ENCODE results near the gene ORMDL1.
"Not testable (repeated sequence)": the region's sequence is repeated elsewhere in the genome, so short reads cannot be mapped to it uniquely, and the experiment has no call there.

Gene ORMDL1

DNA sequence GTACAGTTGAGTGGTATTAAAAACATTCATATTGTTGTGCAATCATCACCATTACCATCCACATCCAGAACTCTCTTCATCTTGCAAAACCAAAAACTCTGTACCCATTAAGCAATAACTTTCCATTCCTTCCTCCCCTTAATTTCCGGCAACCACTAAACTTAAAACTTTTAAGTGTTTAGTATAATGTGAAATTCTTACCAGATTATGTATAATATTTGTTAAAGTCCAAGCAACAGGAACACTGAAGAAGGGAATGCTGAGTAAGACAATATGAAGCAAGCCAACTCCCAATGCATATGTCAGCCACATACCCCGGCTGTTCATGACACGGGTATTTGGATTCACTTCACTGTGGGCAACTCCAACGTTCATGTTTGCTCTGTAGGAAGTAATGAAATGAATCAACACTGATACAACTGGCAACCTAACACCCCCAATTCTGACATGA lies 1.9 kb downstream of the ORMDL1 start:
- DNase-seq (ENCODE audit: low read depth), result no peak

DNA sequence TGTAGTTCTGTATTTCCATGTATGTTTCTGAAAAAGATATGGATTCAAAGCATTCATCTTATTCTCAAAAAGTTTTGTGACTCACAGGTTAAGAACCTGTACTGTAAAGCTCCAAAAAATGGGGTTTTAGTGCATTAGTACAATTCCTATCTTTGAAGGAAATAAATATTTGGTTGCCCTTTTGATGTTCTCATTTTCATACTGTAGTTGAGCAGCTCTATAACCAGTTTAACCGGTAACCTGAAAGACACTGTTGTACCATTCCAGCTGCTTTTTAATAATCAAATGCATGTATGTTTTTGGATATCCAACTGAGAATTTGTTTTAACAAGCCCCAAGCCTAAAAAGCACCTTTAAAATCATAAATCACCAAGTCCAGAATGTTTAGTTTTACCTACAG lies 11.9 kb downstream of the ORMDL1 start:
- no peak overlapping the region for H3K4me3 ChIP-seq (ENCODE audit: low read depth, low read length)
- no peak for DNase-seq (ENCODE audit: low read depth)

More for the DNA sequence above, 1.9 kb downstream of the ORMDL1 start:
- H3K4me3 ChIP-seq (ENCODE audit: low read depth, low read length), result peak overlapping the region; percentile 83

DNA sequence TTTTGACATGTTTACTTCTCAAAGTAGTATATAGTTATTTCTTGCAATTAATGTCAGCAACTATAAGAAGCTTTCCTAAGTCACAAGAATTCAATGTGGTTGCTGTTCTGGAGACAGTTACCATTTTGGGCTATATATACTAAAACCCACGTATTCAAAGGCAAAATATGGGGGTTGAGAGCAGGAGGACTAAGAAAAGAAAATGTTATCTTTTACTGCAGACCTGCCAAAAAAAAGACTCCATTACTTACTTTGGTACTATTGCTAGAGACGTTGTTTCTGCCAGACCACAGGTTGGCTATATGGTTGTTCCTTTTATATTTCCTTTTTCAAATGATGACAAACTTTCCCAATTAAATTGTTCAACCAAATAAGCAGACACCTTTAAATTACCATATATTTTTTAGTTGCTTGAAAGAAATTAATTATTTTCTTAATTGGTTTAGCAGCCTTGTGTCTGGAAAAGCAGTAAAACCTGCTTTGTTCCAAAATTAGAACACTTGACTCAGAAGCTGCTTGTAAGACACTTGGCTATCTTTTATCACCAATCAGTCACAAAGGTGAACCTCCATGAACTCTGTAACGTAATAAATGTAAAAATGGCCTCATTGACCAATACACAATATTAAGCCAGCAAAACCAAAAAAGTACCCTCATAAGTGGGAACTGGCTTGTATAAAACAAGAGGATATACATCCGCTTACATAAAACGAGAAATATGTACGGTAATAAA lies 13.4 kb downstream of the ORMDL1 start:
- no peak overlapping the region for H3K4me3 ChIP-seq (ENCODE audit: low read depth, low read length)
- no peak for DNase-seq (ENCODE audit: low read depth)

DNA sequence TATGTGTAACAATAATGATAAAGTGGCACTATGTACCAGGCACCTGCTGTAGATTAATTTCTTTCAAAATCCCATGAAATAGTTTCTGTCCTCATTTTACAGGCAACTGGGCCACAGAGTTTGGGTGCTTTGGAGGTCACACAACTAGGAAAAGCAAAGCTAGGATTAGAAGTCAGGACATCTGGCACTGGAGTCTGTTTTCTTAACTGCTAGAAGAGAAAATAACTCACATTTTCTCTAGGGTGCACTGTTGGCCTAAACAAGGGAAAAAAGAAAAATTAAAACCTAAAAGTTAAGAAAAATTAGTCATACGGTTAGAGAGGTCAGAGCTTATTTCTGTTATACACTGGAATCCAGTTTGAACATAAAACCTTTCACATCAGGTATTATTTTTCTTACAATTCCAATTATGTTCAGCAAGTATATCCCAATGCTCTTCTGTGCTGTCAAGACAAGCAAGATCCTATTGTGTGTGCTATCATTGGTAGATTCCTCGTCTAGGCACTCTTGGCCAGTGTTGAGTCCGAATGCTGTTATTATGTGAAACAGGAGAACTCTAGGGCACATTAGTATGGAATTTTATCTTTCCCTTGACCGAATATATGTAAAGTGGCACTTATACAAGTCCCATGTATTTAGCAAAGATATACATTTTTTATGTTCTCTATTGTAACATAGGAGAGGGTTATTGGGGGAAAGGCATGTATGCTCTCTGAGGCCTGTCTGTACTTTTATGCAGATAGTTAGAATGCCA lies 20.1 kb downstream of the ORMDL1 start:
- DNase-seq (ENCODE audit: low read depth), result no peak
- H3K4me3 ChIP-seq (ENCODE audit: low read depth, low read length), result no peak overlapping the region

DNA sequence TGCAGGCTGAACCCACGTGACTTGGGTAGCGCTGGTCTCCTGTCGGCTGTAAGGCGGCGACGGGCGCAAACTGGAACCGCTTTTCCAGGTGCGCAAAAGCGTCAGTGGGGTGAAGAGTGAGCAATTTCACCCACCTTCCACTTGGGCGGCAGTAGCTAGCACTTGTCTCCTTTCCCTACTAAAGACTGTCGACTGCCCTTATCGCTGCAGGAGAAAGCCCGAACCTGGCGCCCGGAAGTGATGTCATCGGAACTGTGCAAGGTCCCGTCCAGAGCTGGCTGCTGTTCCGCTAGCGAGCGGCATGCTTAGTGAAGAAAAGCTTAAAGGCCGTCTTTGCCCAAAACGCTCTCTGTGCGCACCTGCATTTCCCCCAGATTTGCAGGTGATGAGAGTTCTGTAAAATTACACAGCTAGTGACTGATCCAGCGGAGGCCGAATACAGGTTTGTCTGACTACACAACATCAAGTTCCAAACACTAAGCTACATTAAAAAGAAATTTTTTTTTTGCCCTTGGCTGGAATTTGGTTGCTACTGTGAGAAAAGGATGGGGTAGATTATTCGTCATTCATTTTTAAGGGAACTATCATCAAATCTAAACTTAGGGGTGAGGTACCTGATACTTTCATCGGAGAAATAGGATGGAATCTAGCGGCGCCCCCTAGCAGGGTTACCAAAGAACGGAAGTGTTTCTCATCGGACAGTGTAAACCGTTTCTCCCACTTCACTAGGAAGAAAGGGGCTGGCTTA lies 21.4 kb downstream of the ORMDL1 start, which contains the start of gene OSGEPL1:
OSGEPL1 (minus strand) TSS at position 242 of the 748 bp plus-strand sequence. CDS start 1,152 bp downstream, outside the sequence.
- H3K4me3 ChIP-seq (ENCODE audit: low read depth, low read length), result peak within 1 kb of the TSS; percentile 88

DNA sequence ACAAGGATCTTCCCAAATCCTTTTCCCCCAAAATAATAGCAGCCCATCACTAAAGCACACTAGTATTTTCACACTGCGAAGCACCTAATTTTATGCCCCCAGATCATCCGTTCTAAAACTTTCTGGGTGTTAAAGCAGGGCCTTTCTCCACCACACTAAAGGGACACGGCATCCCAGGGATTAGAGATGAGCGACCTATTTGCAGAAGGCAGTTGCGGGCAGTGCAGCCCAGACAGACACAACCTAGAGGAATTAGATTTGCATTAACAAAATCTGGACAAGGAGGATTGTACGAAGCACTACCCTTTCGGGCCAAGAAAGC lies 21.9 kb downstream of the ORMDL1 start:
- DNase-seq (ENCODE audit: low read depth), result no peak
- peak overlapping the region; percentile 88 for H3K4me3 ChIP-seq (ENCODE audit: low read depth, low read length)

More for the DNA sequence above, 21.4 kb downstream of the ORMDL1 start, which contains the start of gene OSGEPL1:
- peak; percentile 72 for DNase-seq (ENCODE audit: low read depth)

DNA sequence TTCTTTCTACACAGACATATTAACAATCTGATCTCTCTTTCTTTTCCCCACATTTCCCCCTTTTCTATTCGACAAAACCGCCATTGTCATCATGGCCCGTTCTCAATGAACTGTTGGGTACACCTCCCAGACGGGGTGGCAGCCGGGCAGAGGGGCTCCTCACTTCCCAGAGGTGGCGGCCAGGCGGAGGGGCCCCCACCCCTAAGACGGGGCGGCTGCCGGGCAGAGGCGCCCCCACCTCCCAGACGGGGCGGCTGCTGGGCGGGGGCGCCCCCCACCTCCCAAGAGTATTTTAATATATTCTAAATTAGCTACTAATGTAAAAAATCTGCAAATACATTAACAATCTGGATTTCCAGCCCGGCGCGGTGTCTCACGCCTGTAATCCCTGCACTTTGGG lies 24.0 kb downstream of the ORMDL1 start:
- not testable (repeated sequence) for DNase-seq (ENCODE audit: low read depth); H3K4me3 ChIP-seq (ENCODE audit: low read depth, low read length)

DNA sequence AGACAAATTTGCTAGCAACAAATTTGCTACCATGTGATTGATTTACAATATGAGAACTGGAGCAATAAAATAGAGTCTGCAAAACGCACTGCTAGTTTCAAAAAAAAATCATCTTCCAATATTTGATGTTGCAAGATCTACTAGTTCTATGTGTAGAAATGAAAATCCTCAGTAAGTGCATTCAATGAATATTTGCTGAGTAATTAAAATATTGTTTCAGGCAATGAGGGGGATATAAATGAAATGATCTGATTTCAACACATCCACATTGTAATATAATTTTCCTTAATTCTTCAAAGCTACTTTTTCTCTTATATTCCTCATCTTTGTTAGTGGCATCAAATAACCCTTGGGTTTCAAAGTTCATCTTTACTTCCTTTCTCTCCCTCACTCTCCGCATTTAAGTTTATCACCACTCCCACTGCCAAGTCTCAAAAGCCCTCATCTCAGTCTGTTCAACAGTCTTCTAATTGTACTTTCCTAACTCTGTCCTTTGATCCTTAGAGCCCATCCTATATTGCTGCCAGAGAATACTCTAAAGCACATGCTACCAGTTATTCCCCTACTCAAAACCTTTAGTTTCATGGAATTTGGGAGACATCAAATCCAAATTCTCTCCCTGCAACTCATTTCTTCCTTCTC lies 27.7 kb downstream of the ORMDL1 start:
- DNase-seq (ENCODE audit: low read depth), result no peak
- no peak overlapping the region for H3K4me3 ChIP-seq (ENCODE audit: low read depth, low read length)

DNA sequence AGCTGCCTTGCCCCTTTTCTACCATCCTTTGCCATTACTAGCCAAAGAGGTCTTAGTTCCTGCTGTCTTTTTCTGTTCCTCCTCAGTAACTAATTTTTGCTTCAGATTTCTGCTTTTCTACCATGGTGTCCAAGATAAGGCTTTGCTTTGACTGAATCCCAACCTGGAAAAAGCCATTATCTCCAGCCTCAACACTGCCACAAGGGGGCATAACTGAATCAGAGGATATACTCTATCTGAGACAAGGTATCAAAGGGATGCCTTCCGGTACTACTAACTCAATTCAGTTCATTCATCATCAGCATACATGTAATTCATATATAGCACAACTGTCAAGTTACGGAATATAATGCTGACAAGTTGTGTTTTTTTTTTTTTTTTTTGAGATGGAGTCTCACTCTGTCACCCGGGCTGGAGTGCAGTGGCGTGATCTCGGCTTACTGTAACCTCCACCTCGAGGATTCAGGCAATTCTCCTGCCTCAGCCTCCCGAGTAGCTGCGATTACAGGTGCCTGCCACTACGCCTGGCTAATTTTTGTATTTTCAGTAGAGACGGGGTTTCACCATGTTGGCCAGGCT lies 33.0 kb downstream of the ORMDL1 start:
- H3K4me3 ChIP-seq (ENCODE audit: low read depth, low read length), result no peak overlapping the region
- no peak for DNase-seq (ENCODE audit: low read depth)

DNA sequence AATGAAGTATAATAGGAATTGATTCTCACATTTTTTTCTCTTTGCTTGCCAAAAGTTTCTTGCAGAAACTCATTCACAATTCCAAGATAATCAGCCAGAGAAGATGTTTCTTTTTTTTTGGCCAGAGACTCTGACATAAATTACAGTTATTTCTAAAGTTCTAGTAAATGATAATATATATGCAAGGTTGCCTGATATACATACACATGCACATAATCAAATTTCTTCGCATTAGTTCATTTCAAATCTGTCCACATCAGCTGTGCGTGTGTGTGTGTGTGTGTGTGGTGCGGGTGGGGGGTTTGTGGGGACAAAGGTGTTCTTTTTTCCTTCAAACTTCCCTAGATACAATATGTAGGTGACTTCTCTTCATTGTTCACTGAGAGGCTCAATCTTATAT lies 54.7 kb downstream of the ORMDL1 start:
- H3K4me3 ChIP-seq (ENCODE audit: low read depth, low read length), result no peak overlapping the region
- DNase-seq (ENCODE audit: low read depth), result no peak

DNA sequence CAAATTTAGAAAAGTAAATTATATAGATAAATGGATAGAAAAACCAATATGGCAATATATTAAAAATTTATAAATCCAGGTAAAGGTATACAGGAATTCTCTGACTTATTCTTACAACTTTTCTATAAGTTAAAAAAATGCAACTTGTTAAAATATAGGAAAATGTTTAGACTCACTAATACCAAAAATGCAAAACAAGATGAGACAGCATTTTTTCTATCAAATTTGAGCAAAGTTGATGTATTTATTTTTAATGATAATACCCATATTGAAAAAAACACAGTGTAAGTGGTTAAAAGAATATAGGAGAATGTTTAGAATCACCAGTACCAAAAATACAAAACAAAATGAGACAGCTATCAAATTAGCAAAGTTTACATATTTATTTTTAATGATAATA lies 57.3 kb downstream of the ORMDL1 start:
- DNase-seq (ENCODE audit: low read depth), result no peak
- H3K4me3 ChIP-seq (ENCODE audit: low read depth, low read length), result no peak overlapping the region

DNA sequence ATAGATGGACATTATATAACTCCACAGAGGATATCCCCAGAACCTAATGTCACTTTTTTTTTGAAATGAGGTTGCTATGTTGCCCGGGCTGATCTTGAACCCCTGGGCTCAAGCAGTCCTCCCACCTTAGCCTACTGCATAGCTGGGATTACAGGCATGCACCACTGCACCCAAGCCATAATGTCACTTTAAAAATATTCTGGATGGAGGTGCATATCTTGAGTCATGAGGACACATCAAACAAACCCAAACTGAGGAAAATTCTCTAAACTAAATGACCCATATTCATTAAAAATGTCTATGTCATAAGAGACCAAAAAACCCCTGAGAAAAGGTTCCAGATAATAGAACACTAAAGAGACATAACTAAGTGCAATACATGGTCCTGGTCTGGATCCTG lies 57.9 kb downstream of the ORMDL1 start:
- no peak for DNase-seq (ENCODE audit: low read depth)
- H3K4me3 ChIP-seq (ENCODE audit: low read depth, low read length), result no peak overlapping the region

DNA sequence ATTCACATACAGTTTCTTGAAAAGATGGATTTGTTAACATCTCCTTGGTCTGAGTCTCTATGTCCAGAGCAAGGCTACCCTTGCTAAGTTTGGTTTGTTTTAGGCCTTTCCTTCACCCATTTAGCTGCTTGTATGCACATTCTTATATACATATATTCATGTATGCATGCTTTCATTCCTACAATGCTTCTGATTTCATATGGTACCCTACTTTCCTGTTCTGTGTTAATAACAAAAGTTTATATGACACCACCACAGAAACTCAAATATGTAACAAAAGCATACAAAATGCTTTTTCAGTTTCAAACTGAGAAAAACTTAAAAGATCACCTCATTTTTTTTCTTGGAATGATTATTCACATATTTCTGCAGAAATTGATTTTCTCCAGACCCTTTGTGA lies 60.9 kb downstream of the ORMDL1 start:
- H3K4me3 ChIP-seq (ENCODE audit: low read depth, low read length), result no peak overlapping the region
- no peak for DNase-seq (ENCODE audit: low read depth)
